GOT3 (cell line): ENCODE data around the gene RBBP8NL.
A peak's percentile ranks its signal among the peaks of the same experiment; 100 is the strongest.

Experiments used
- DNase-seq: peaks from one replicate; lab custom pipeline; 2025; ENCODE audit warnings: mixed read lengths; lab: John Stamatoyannopoulos, UW

Gene RBBP8NL

GRCh38 chr20:62392621-62393334 is 34.6 kb downstream of the RBBP8NL start:
- no peak for DNase-seq

GRCh38 chr20:62392077-62392418 is 35.3 kb downstream of the RBBP8NL start:
- no peak for DNase-seq

- DNase-seq, result no peak
These were observed 35.9 kb downstream of the RBBP8NL start for GRCh38 chr20:62391165-62392076.

- DNase-seq, result no peak
These were observed 36.8 kb downstream of the RBBP8NL start for GRCh38 chr20:62390317-62391164.

- DNase-seq, result no peak
These were observed 37.7 kb downstream of the RBBP8NL start for GRCh38 chr20:62389601-62390087.

GRCh38 chr20:62388839-62389600 is 38.3 kb downstream of the RBBP8NL start:
- no peak for DNase-seq

GRCh38 chr20:62387933-62388635 is 39.3 kb downstream of the RBBP8NL start:
- no peak for DNase-seq

GRCh38 chr20:62387219-62387913 is 40.0 kb downstream of the RBBP8NL start:
- DNase-seq, result no peak

- DNase-seq, result peak; percentile 70
These were observed 40.7 kb downstream of the RBBP8NL start, which contains the start of gene RPS21 for GRCh38 chr20:62386383-62387218. RPS21 (plus strand) TSS chr20:62387103; CDS start chr20:62387339, 236 bp downstream.

- DNase-seq, result no peak
These were observed 44.8 kb downstream of the RBBP8NL start for GRCh38 chr20:62382306-62383198.

- DNase-seq, result no peak
These were observed 45.5 kb downstream of the RBBP8NL start for GRCh38 chr20:62381842-62382241.

- DNase-seq, result no peak
These were observed 46.0 kb downstream of the RBBP8NL start for GRCh38 chr20:62381202-62381797.

GRCh38 chr20:62378215-62378614 is 49.1 kb downstream of the RBBP8NL start:
- no peak for DNase-seq

- no peak for DNase-seq
These were observed 49.6 kb downstream of the RBBP8NL start for GRCh38 chr20:62377615-62378178.

- no peak for DNase-seq
These were observed 50.3 kb downstream of the RBBP8NL start for GRCh38 chr20:62377064-62377461.

GRCh38 chr20:62376112-62377063 is 51.0 kb downstream of the RBBP8NL start:
- DNase-seq, result no peak
